Measurements from ENCODE around the gene CCZ1B.
"Not testable (repeated sequence)": the region's sequence is repeated elsewhere in the genome, so short reads cannot be mapped to it uniquely, and the experiment has no call there.

DNA sequence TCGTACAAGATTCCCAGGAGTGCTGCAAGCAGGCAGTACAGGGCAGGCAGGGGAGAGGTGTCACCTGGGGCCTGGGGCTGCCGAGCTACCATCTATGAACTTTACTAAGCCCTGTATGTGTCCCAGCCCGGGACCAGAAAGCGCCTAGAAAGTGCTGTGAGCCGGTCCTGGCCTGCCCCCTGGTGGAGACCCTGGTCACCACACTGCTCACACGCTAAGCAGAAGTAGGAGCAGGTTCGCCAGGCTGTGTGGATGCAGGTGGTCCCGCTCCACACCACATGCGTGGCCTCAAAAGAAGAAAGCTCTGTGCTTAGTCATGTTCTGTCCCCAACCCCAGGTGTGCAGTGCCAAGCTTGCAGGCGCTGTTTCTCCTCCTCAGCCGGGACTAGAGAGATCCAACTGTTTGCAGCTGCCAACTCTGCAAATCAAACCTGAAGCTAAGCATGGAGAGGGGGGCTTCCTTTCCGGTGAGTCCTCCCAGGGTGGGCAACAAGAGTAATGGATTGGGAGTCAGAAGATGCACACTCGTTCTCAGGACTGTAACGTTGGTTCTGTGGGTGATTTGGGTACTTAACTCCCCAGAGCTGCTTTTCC, 31.7 kb upstream of the CCZ1B start:
- not testable (repeated sequence) for TF ChIP-seq POLR2AphosphoS5 (IDR thresholded peaks at IDR 0.05; ENCODE audit: borderline replicate concordance, low read depth, low read length); FOXP2 (optimal IDR thresholded peaks at IDR 0.05; ENCODE audit: control extremely low read depth, extremely low read length, insufficient read depth); EZH2 (IDR thresholded peaks at IDR 0.05)

Measured in SK-N-MC (cell line).